Measurements from ENCODE around the gene SPPL2C. TPM values are rescaled to one million over a fixed set of nuclear protein-coding genes. Genes with fewer than 3 reads are reported as not detected.

The SPPL2C gene
- total RNA-seq, 1 experiment from 2014 or later, result not detected

- Histone ChIP-seq H3K36me3 (no peaks in the 10 kb centered on the region), H3K4me3 (no peak overlapping the region), H3K4me1 (replicated peaks) (no peaks in the 10 kb centered on the region), H3K9me3 (replicated peaks) (0 out of 2 replicates have a peak, but pooled peaks cover 4% of the 10 kb centered on the region), H3K27me3 (replicated peaks) (peaks cover 62% of the 10 kb centered on the region), H3K27ac (no peak overlapping the region)
- no peak for DNase-seq (ENCODE audit: low read depth in 1 of 2, low spot score in 2 of 2)
Measured at GRCh38 chr17:45836047-45837044, 8.3 kb upstream of the SPPL2C start.

GRCh38 chr17:45837187-45837586 is 7.5 kb upstream of the SPPL2C start:
- Histone ChIP-seq H3K27ac (no peak overlapping the region), H3K36me3 (no peaks in the 10 kb centered on the region), H3K9me3 (replicated peaks) (0 out of 2 replicates have a peak, but pooled peaks cover 4% of the 10 kb centered on the region), H3K4me1 (replicated peaks) (no peaks in the 10 kb centered on the region), H3K4me3 (no peak overlapping the region), H3K27me3 (replicated peaks) (peaks cover 65% of the 10 kb centered on the region)
- no peak for DNase-seq (ENCODE audit: low read depth in 1 of 2, low spot score in 2 of 2)

- Histone ChIP-seq H3K4me1 (replicated peaks) (no peaks in the 10 kb centered on the region), H3K27me3 (replicated peaks) (peaks cover 67% of the 10 kb centered on the region), H3K27ac (no peak overlapping the region), H3K36me3 (no peaks in the 10 kb centered on the region), H3K9me3 (replicated peaks) (0 out of 2 replicates have a peak, but pooled peaks cover 4% of the 10 kb centered on the region), H3K4me3 (no peak overlapping the region)
- no peak for DNase-seq (ENCODE audit: low read depth in 1 of 2, low spot score in 2 of 2)
Measured at GRCh38 chr17:45837603-45838002, 7.1 kb upstream of the SPPL2C start.

GRCh38 chr17:45838751-45839295 is 5.9 kb upstream of the SPPL2C start:
- DNase-seq (ENCODE audit: low read depth in 1 of 2, low spot score in 2 of 2), result no peak
- H3K27ac ChIP-seq, result no peak overlapping the region
- peaks cover 77% of the 10 kb centered on the region for H3K27me3 ChIP-seq (replicated peaks)
- H3K36me3 ChIP-seq, result no peaks in the 10 kb centered on the region
- H3K4me1 ChIP-seq (replicated peaks), result no peaks in the 10 kb centered on the region
- 0 out of 2 replicates have a peak, but pooled peaks cover 4% of the 10 kb centered on the region for H3K9me3 ChIP-seq (replicated peaks)
- H3K4me3 ChIP-seq, result no peak overlapping the region

- 0 out of 2 replicates have a peak, but pooled peaks cover 4% of the 10 kb centered on the region for H3K9me3 ChIP-seq (replicated peaks)
- H3K36me3 ChIP-seq, result no peaks in the 10 kb centered on the region
- H3K4me1 ChIP-seq (replicated peaks), result no peaks in the 10 kb centered on the region
- H3K4me3 ChIP-seq, result no peak overlapping the region
- peaks cover 76% of the 10 kb centered on the region for H3K27me3 ChIP-seq (replicated peaks)
- H3K27ac ChIP-seq, result no peak overlapping the region
- no peak for DNase-seq (ENCODE audit: low read depth in 1 of 2, low spot score in 2 of 2)
Measured at GRCh38 chr17:45839442-45839841, 5.2 kb upstream of the SPPL2C start.

GRCh38 chr17:45841186-45841585 is 3.5 kb upstream of the SPPL2C start:
- Histone ChIP-seq H3K9me3 (replicated peaks) (no peaks in the 10 kb centered on the region), H3K4me1 (replicated peaks) (no peaks in the 10 kb centered on the region), H3K36me3 (no peaks in the 10 kb centered on the region), H3K27me3 (replicated peaks) (peaks cover 63% of the 10 kb centered on the region), H3K4me3 (no peak overlapping the region), H3K27ac (no peak overlapping the region)
- DNase-seq (ENCODE audit: low read depth in 1 of 2, low spot score in 2 of 2), result no peak

GRCh38 chr17:45841883-45842525 is 2.7 kb upstream of the SPPL2C start:
- no peak overlapping the region for H3K27ac ChIP-seq
- H3K9me3 ChIP-seq (replicated peaks), result no peaks in the 10 kb centered on the region
- no peak overlapping the region for H3K4me3 ChIP-seq
- DNase-seq (ENCODE audit: low read depth in 1 of 2, low spot score in 2 of 2), result no peak
- peaks cover 64% of the 10 kb centered on the region for H3K27me3 ChIP-seq (replicated peaks)
- H3K36me3 ChIP-seq, result no peaks in the 10 kb centered on the region
- no peaks in the 10 kb centered on the region for H3K4me1 ChIP-seq (replicated peaks)

- DNase-seq (ENCODE audit: low read depth in 1 of 2, low spot score in 2 of 2), result no peak
- no peaks in the 10 kb centered on the region for H3K4me1 ChIP-seq (replicated peaks)
- no peaks in the 10 kb centered on the region for H3K36me3 ChIP-seq
- H3K27ac ChIP-seq, result no peak overlapping the region
- H3K4me3 ChIP-seq, result no peak overlapping the region
- H3K9me3 ChIP-seq (replicated peaks), result no peaks in the 10 kb centered on the region
- peaks cover 68% of the 10 kb centered on the region for H3K27me3 ChIP-seq (replicated peaks)
Measured at GRCh38 chr17:45843722-45844121, 959 bp upstream of the SPPL2C start.

GRCh38 chr17:45845376-45846185 is 900 bp downstream of the SPPL2C start:
- no peak overlapping the region for H3K4me3 ChIP-seq
- no peaks in the 10 kb centered on the region for H3K36me3 ChIP-seq
- no peak overlapping the region for H3K27ac ChIP-seq
- DNase-seq (ENCODE audit: low read depth in 1 of 2, low spot score in 2 of 2), result no peak
- no peaks in the 10 kb centered on the region for H3K4me1 ChIP-seq (replicated peaks)
- no peaks in the 10 kb centered on the region for H3K9me3 ChIP-seq (replicated peaks)
- H3K27me3 ChIP-seq (replicated peaks), result peaks cover 77% of the 10 kb centered on the region

GRCh38 chr17:45846223-45846622 is 1.5 kb downstream of the SPPL2C start:
- H3K4me1 ChIP-seq (replicated peaks), result no peaks in the 10 kb centered on the region
- no peak overlapping the region for H3K27ac ChIP-seq
- no peaks in the 10 kb centered on the region for H3K36me3 ChIP-seq
- no peak overlapping the region for H3K4me3 ChIP-seq
- no peaks in the 10 kb centered on the region for H3K9me3 ChIP-seq (replicated peaks)
- no peak for DNase-seq (ENCODE audit: low read depth in 1 of 2, low spot score in 2 of 2)
- H3K27me3 ChIP-seq (replicated peaks), result peaks cover 70% of the 10 kb centered on the region

GRCh38 chr17:45846646-45847045 is 2.0 kb downstream of the SPPL2C start:
- H3K4me3 ChIP-seq, result no peak overlapping the region
- DNase-seq (ENCODE audit: low read depth in 1 of 2, low spot score in 2 of 2), result no peak
- no peaks in the 10 kb centered on the region for H3K9me3 ChIP-seq (replicated peaks)
- H3K36me3 ChIP-seq, result no peaks in the 10 kb centered on the region
- no peaks in the 10 kb centered on the region for H3K4me1 ChIP-seq (replicated peaks)
- peaks cover 68% of the 10 kb centered on the region for H3K27me3 ChIP-seq (replicated peaks)
- H3K27ac ChIP-seq, result no peak overlapping the region

- DNase-seq (ENCODE audit: low read depth in 1 of 2, low spot score in 2 of 2), result no peak
- no peaks in the 10 kb centered on the region for H3K36me3 ChIP-seq
- H3K4me1 ChIP-seq (replicated peaks), result no peaks in the 10 kb centered on the region
- H3K4me3 ChIP-seq, result no peak overlapping the region
- H3K27me3 ChIP-seq (replicated peaks), result peaks cover 66% of the 10 kb centered on the region
- H3K9me3 ChIP-seq (replicated peaks), result no peaks in the 10 kb centered on the region
- H3K27ac ChIP-seq, result no peak overlapping the region
Measured at GRCh38 chr17:45847101-45847500, 2.4 kb downstream of the SPPL2C start.

- Histone ChIP-seq H3K36me3 (no peaks in the 10 kb centered on the region), H3K27me3 (replicated peaks) (peaks cover 65% of the 10 kb centered on the region), H3K9me3 (replicated peaks) (no peaks in the 10 kb centered on the region), H3K27ac (no peak overlapping the region), H3K4me3 (no peak overlapping the region), H3K4me1 (replicated peaks) (no peaks in the 10 kb centered on the region)
- no peak for DNase-seq (ENCODE audit: low read depth in 1 of 2, low spot score in 2 of 2)
Measured at GRCh38 chr17:45847747-45848146, 3.1 kb downstream of the SPPL2C start.

Measured in SJSA1 (cell line).